ENCODE data around the gene IQGAP3.

Gene IQGAP3

DNA sequence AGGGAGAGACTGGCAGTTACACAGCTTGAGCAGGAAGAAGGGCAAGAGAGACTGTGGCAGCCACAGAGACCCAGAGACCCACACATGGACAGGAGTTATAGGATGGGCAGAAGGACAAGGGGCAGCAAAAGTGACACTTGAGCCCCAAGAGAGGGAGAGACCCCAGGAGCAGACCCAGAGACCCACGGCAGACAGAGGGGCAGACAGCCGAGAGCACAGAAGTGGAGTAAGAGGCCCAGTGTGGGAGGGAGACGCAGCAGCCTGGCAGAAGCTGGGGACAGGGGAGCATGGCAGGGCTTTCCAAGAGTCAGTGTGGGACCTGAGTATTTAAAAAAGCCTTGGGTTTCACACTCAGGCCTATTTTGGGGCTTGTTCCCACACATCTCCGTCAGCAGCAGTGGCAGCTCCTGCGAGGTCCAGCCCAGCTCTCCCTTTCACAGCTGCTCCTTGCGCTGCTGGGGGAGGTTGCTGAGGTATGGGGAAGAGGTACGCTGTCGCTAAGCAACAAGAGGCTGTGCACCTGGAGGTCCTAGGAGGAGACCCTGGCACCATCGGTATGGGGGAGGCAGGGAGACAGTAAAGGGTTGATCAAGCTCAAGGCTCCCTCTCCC is 62.8 kb downstream of the IQGAP3 start:
- no peak for DNase-seq (ENCODE audit: low spot score)

GRCh38 chr1:156508955-156509234 is 63.5 kb downstream of the IQGAP3 start:
- no peak for DNase-seq (ENCODE audit: low spot score)

GRCh38 chr1:156508205-156508954 is 64.0 kb downstream of the IQGAP3 start:
- no peak for DNase-seq (ENCODE audit: low spot score)

GRCh38 chr1:156506450-156506849 is 65.9 kb downstream of the IQGAP3 start:
- no peak for DNase-seq (ENCODE audit: low spot score)

GRCh38 chr1:156505679-156506298 is 66.6 kb downstream of the IQGAP3 start:
- DNase-seq (ENCODE audit: low spot score): no peak

DNA sequence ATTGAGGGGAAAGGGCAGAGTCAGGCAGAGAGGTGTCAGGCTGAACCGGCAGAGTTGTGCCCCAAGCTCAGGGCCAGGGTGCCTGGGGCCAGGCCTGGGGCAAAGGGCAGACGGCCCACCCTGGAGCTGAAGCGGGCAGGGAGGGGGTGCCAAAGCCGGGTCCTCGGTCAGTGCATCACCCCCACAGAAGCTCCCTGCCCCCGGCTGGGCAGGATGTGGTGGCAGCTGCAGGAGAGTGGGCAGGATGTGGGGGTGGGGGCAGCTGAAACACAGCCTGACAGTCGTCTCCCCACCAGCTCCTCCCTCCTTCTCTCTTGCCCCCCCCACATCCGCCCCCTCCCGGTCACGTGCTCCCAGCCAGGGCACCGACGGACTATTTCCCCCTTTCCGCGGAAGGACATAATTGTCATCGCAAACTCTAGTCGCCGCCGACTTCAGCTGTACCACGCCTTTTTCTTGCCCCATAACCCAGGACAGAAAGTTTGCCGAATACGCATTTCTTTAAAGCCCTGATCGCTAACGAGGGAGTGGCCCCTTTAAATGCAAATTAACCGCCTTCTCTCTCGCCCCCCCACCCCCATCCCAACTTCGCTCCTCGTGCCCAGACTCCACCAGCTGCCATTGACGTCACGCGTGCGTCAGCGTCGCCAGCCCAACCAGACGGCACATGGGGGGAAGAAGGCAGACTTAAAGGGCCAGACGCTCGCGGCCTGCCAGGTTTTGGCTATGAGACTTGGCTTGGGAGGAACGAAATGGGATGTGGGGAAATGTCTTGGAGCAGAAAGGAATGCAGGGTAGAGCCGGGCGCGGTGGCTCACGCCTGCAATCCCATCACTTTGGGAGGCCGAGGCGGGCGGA is 67.3 kb downstream of the IQGAP3 start:
- peak; percentile 95 for DNase-seq (ENCODE audit: low spot score)

DNA sequence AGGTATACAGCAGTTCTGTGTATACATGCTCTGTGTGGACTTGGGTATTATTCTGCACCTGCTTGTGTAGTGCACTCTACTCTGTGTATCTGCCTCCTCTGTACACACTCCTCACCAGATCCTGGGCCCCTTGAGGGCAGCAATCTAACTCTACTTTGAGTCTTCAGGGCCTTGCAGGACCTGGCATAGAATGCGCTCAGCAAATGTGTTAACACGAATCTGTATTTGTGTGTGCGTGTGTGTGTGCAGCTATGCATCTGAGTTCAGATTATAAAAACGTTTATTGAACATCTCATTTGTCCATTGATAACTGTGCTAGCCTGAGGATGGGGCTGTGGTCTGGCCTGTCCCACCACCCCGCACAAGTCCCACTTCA is 67.9 kb downstream of the IQGAP3 start:
- no peak for DNase-seq (ENCODE audit: low spot score)

GRCh38 chr1:156503698-156504437 is 68.5 kb downstream of the IQGAP3 start:
- no peak for DNase-seq (ENCODE audit: low spot score)

- peak; percentile 91 for DNase-seq (ENCODE audit: low spot score)
Observed at GRCh38 chr1:156502894-156503697, 69.3 kb downstream of the IQGAP3 start.

DNA sequence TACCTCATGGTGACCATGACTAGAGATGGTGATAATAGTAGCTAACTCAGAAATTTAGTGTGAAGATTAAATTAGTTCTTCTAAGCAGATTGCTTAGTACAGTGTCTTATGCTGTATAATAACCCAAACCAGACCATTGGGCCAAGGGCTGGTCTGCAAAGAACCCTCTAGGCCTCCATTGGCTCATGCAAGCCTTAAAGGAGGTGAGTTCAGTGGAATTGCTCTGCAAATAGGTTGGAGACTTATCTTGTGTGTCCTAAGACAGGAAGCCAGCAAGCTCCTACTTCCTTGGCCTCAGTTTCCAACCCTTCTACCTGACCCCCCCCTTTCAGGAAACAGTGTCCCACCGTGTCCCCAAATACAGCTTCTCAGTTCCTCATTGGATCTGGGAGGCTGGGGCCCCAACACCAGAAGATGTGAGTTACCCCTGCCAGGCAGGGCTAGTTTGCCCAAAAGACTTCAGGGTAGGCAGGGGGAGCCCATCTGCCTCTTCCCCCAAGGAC is 69.9 kb downstream of the IQGAP3 start:
- no peak for DNase-seq (ENCODE audit: low spot score)

- peak; percentile 98 for DNase-seq (ENCODE audit: low spot score)
Observed at GRCh38 chr1:156500793-156501506, 71.4 kb downstream of the IQGAP3 start.

DNA sequence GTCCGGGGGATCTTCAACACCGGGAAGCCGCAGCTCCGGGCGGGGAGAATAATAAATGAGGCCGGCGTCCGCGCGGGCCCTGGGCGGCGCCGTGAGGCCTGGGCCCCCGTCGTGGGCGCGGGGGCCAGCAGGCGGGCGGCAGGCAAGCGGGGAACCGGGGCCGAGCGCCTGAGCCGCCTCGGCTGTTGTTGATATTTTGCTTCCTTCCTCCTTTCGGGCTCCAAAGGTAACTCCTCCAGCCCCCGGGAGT is 71.9 kb downstream of the IQGAP3 start, which contains the start of gene MEF2D:
Gene MEF2D (minus strand): TSS at position 233 of the 250 bp plus-strand sequence. CDS start 17,483 bp downstream, outside the sequence.
- no peak for DNase-seq (ENCODE audit: low spot score)

DNA sequence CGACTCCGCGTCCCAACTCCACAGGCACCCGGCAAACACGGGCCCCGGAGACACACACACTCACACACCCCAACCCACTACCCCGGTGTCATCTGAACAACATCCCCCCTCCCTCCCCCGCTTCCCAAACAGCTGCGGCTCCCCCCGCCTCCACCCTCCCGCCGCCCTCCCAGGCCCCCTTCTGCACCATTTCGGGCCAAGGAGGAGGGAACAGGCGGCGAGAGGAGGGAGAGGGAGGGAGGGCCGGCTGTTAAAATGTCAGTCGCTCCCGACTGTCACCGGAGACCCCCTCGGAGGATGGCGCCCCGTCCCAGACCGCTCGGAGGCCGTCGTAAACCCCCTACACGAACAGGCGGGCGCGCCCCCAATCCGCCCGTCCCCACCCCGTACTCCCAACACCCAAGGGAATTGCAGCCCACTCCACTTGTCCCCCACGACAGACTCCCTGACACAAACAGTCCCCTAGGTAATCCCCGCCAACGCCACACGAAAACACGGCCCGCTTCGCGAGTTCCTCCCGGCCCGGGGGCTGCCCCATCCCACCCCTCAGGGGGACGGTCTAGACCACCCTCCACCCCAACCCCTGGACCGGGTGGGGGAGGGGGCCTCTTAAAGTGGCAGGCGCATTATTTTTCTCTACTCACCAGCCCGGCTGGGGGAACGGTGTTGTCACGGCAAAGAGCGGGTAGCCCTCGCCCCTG is 72.4 kb downstream of the IQGAP3 start:
- DNase-seq (ENCODE audit: low spot score): no peak

DNA sequence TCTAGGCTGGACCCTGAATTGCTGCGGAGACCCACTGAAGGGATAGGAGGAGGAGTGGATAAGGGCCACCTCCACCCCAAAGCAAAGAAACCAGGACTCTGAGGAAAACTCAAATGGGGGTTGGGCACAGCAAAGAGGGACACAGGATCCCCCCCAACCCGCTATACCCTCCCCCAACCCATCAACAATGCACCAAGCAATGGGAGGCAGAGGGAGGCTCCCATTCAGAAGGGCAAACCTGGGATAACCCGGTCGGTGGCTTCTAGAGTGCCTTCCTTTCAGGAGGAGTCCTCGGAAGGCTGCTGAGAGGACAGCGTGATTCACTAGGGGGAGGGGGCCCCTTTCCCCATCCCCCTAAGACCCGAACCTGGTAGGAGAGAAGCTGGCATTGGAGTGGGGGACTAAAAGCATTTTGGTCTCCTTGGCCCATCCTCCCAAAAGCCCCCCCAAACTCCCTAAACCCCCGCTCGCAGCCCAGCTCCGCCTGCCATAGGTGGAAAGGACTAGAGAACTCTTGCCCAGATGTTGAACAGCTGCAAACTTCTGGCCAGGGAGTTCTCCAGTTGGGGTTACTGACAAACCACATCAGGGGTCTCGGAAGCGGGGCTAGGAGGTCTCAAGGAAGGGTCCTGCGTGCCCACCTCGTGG is 73.0 kb downstream of the IQGAP3 start:
- no peak for DNase-seq (ENCODE audit: low spot score)

DNA sequence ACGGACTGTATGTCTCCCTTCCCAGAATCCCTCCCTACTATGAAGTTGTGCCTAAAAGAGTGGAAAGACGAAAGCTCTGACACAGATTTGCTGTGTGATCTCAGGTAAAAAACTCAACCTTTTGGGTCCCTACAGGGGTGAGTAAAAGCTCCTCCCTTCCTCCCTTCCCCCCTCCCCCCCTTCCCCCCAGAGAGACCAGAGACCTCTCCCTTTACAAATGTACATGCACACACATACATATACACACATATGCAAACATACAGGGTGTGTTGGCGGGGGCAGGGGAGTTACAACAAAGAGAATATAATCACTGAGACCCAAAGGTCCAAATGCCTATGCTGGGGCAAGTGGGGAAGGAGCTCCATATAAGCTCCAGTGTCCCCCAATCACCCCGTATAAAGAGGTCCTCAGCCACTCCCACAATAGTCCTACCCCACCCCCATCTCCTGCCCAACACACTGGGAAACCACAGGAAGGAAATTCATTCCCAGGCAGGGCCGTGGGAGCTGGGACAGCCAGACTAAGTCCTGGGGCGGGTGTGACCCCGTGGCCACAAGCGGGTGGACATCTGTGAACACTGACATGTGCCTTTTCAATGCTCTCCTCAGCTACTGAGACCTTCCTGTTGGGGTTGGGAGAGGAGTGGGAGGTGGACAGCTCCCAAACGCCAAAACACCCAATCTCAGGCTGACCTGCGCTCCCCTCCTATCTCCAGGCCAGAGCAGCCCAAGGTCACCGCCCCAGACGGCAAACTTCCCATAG is 73.8 kb downstream of the IQGAP3 start:
- no peak for DNase-seq (ENCODE audit: low spot score)

- DNase-seq (ENCODE audit: low spot score): no peak
Observed at GRCh38 chr1:156497743-156498431, 74.5 kb downstream of the IQGAP3 start.

- no peak for DNase-seq (ENCODE audit: low spot score)
Observed at GRCh38 chr1:156497078-156497742, 75.2 kb downstream of the IQGAP3 start.

Data from hepatic stellate cell (primary cell).